AG10803 (cell line): ENCODE data around the gene EXO1.

ENCODE experiments used
- DNase-seq: peaks from one replicate; pipeline ENCODE4 v3.0.0; 2010; ENCODE audit warnings: low read depth
- H3K4me3 ChIP-seq: 2 replicates; pipeline ENCODE4 v1.5.1; 2011; ENCODE audit warnings: mild to moderate bottlenecking, low read length, control low read depth
- TF ChIP-seq, protein P1 (sequence below): conservative IDR thresholded peaks from 2 replicates; pipeline ENCODE4 v1.5.1; 2011; ENCODE audit warnings: mild to moderate bottlenecking, low read length, control low read depth, inconsistent platforms

EXO1 gene

DNA sequence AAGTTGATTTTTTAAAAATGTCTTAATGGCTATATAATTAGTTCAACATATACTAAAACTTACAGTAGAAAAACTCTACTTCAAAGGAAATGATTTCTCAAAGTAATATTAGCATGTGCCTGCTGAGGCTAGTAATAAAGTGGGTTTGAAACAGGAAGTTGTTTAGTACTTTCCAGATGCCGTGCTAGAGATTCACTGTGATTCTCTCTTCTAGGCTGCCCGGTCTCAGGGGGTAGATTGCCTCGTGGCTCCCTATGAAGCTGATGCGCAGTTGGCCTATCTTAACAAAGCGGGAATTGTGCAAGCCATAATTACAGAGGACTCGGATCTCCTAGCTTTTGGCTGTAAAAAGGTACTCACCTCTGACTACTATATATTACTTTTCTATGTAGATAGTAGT is 9.1 kb downstream of the EXO1 start:
- DNase-seq, result peak; percentile 37
- no peak overlapping the region for H3K4me3 ChIP-seq
- TF ChIP-seq, protein P1, sequence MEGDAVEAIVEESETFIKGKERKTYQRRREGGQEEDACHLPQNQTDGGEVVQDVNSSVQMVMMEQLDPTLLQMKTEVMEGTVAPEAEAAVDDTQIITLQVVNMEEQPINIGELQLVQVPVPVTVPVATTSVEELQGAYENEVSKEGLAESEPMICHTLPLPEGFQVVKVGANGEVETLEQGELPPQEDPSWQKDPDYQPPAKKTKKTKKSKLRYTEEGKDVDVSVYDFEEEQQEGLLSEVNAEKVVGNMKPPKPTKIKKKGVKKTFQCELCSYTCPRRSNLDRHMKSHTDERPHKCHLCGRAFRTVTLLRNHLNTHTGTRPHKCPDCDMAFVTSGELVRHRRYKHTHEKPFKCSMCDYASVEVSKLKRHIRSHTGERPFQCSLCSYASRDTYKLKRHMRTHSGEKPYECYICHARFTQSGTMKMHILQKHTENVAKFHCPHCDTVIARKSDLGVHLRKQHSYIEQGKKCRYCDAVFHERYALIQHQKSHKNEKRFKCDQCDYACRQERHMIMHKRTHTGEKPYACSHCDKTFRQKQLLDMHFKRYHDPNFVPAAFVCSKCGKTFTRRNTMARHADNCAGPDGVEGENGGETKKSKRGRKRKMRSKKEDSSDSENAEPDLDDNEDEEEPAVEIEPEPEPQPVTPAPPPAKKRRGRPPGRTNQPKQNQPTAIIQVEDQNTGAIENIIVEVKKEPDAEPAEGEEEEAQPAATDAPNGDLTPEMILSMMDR, result no peak

DNA sequence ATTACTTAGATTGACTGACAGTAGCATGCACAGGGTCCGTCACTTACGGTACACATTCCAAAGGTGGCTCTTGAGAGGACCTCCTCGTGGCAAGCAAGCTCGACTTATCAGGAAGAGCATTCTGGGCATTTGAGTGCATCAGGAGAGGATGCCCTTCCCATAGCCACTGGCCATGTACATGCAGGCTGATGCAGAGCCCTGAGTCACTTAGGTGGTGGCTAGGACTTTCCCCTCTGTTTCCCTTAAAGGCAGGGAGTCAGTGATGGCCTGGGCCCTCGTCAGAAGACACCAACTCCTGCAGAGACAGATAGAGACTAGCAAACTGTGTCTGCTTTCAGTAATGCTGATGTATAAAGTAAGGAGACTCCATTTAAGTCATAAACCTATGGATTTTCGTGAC is 12.9 kb downstream of the EXO1 start:
- DNase-seq, result no peak
- TF ChIP-seq, protein P1, result no peak
- H3K4me3 ChIP-seq, result no peak overlapping the region

DNA sequence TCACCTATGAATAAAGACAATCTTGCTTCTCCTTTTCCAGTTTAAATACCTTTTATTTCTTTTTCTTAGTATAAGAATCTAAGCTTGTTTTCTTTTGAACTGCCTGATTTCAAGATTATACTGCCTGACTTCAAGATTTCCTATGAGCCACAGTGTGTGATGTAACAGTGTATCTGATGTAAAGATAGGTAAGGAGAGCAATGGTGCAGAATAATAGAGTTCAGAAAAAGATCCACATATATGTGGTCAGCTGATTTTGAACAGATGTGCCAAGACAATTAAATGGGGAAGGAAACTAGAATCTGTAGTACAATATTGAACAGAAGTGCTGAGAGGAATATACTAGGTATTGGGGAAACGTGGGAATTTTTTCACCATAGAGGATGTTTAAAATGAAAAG is 21.0 kb downstream of the EXO1 start:
- no peak for DNase-seq
- TF ChIP-seq, protein P1, result no peak
- H3K4me3 ChIP-seq, result no peak overlapping the region

DNA sequence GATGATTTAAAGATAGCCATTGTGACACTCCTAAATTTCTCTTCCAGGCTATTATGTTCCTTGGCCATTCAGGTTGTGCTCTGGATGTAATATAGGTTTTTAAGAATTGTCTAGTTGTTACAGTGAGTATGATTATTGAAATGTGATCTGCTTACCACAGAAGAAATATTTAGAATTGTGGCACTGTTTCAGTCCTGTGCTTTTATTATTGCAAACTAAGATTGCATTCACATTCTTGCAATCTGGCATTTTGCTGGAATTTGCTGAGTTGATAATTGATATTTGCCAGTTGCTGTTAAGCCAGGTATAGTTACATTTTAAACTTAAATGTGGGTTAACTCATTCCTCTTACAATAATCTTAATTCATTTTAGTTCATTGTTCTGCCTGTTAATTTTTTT is 22.3 kb downstream of the EXO1 start:
- H3K4me3 ChIP-seq, result no peak overlapping the region
- TF ChIP-seq, protein P1, result no peak
- peak; percentile 62 for DNase-seq

DNA sequence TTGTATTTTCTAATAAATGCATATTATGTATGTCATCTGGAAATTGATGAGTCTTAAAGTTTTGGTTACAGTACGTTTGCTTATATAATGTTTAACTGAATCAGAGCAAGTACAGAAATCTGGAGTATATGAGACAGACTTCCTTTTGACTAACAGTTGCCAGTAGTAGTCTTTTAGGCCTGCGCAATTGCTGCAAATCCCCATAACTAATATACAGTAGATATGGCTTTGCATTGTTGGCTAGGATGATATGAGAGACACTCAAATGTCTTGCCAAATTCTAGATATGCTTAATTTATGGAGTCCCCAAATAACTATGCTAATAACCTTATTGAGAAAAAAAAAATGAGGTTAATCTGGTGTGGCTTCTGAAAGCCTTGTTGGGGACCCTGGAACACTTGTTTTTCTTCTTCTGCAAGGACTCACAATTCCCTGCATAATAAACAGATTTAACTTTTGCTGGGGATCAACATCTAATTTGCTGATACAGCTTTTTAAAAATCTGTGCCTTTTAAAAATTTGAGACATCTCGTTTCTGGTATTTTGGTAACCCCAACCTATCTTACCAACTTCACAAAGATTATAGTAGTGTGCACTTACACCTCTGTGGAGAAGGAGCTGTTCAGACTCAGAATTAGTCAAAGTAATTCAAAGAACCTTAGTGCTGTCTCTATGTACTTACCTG is 22.9 kb downstream of the EXO1 start:
- no peak overlapping the region for H3K4me3 ChIP-seq
- DNase-seq, result no peak
- TF ChIP-seq, protein P1, result no peak

DNA sequence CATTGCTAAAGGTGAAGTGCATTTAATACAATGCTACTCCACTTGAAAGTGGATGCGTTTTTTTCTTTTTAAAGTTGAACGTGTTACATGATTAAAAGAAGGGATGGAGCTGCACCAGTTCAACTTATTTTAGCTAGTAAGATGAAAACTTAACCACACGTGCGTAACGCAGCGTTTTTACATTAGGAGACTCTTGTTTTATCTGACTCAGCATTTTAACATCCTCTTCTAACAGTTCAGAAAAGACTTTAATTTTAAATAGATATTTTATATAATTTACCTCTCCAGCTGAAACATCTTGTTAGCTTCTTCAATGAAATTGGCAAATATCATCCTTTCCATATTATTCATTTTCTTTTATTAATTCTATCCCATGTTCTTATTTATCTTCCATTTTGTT is 33.4 kb downstream of the EXO1 start:
- TF ChIP-seq, protein P1, result no peak
- DNase-seq, result no peak
- H3K4me3 ChIP-seq, result no peak overlapping the region

DNA sequence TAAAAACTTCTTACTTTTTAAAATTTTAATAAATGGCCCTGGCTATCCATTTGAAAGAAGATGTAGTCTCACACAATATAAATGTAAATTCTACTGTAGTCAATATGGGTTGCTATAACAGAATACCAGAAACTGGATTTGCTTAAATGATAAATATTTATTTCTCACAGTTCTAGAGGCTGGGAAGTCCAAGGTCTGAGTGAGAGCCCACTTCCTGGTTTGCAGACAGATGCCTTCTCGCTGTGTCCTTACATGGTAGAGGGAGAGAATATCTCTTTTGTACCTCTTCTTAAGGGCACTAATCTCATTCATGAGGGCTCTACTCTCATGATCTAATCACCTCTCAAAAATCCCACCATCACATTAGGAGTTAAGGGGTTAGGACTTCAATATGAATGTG is 35.2 kb downstream of the EXO1 start:
- no peak for DNase-seq
- H3K4me3 ChIP-seq, result no peak overlapping the region
- TF ChIP-seq, protein P1, result no peak
